ENCODE measurements around the gene CA12. TPM values are rescaled to one million over a fixed set of nuclear protein-coding genes. Genes with fewer than 3 reads are reported as not detected.
"Not testable (repeated sequence)": the region's sequence is repeated elsewhere in the genome, so short reads cannot be mapped to it uniquely, and the experiment has no call there.

The CA12 gene
- total RNA-seq, 1 donor from 2014 or later = 5.5 TPM

DNA sequence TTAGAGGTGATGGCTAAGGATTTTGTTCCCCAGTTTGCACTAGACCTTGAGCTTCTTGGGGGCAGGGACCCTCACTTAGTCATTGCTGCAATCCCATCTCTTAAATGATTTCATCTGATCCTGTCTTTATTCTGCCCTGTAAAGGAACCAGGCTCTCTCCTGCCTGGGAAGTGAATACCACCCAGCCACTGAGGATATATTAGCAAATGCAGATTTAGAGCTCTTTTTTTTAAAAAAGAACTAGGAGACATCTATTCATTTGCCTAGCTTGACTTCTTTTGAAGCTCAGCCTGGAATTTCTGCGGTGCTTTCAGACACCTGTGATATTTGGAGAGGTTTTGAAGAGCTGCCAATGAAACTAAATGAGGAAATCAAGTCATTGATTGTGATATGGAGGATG lies 41.8 kb downstream of the CA12 start:
- no peak for DNase-seq (ENCODE audit: extremely low read depth, low read depth, low spot score)

DNA sequence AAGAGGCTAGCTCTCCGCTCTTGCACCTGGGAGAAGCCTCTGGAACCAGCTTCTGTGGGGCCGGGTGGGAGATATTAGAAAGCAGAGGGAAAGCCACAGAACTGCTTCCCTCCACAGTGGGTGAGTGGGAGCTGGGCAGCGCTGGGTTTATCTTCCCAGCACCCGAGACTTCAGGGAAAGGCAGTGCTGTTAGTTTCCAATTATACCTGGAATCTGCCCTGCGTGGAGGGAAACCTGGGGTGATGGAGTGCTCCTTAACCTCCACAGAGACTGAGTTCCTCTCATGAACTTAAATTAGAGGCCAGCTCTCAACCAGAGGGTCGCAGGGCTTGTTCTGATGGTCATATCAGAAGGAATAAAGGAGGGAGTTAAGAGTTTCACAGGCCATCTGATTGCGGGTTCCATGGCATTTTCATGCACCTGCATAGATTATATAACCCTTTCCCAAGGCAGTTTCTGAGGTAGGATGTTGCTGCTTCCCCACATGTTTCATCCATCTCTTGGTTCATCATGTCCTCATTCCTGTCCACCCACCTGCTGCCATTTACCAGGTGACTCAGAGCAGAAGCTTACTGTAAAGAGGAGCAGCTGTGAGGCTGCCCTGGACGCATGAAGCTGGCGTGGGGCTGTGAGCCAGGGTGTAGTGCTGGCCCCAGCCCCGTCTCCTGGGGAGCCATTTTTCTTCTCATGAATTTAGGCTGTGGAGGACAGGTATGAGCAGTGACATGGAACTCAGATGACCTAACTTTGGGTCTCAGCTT lies 42.5 kb downstream of the CA12 start:
- no peak for DNase-seq (ENCODE audit: extremely low read depth, low read depth, low spot score)

- no peak for DNase-seq (ENCODE audit: extremely low read depth, low read depth, low spot score)
Measured at GRCh38 chr15:63338170-63338569, 43.5 kb downstream of the CA12 start.

DNA sequence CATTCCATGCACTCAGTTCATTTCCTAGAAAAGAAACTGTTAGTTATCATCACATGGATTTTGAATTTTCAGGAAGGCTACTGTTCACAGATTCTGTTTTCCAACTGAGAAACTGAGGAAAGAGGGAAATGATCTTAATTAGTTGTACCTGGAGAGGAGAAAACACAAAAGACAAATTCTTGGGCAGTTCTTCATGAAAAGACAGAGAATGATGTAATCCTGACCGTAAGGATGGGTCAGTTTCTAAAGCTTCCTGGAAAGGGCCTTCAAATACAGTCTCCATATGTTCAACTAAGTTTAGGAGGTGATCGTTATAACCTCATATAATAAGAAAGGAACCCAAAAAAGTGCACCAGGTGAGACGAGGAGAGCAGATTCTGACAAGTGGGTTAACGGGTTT lies 44.6 kb downstream of the CA12 start:
- DNase-seq (ENCODE audit: extremely low read depth, low read depth, low spot score) = no peak

- DNase-seq (ENCODE audit: extremely low read depth, low read depth, low spot score) = no peak
Measured at GRCh38 chr15:63335543-63336240, 46.0 kb downstream of the CA12 start.

DNA sequence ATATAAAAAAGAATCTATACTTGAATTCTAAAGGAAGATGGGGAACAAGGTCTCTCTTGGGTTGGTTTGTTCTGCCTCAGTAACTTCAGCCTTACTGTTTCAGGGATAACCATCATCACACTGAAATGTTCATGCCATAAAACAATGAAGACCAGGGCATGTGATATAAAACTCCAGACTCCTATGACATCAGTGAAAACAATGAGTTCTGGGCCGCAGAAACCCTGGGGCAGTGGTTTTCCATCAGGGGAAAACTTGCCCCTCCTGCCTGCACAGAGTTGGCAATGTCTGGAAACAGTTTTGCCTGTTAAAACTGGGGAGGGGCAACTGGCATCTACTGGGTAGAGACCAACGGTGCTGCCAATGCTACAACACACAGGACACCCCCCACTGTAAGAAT lies 46.8 kb downstream of the CA12 start:
- DNase-seq (ENCODE audit: extremely low read depth, low read depth, low spot score) = no peak

GRCh38 chr15:63332367-63333124 lies 49.1 kb downstream of the CA12 start:
- peak; percentile 39 for DNase-seq (ENCODE audit: extremely low read depth, low read depth, low spot score)

DNA sequence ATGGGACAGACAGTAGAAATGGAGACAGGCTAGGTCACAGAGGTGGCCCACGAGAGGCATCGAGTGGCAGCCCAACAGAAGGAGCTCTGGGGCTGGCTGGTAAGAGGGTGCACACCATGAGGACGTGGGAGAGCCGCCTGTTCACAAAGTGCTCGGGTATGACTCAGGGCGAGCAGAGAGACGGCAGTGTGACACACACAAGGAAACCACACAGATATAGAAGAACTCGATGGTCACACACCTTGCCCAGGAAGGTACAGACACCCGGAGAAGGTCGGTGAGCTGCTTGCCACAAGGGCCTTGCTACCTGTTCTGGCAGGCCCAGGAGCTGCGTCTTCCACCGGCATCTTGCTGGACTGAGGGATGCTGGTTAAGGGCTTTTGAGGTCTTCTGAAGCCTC lies 50.2 kb downstream of the CA12 start:
- DNase-seq (ENCODE audit: extremely low read depth, low read depth, low spot score) = no peak

- no peak for DNase-seq (ENCODE audit: extremely low read depth, low read depth, low spot score)
Measured at GRCh38 chr15:63330926-63331325, 50.7 kb downstream of the CA12 start.

- DNase-seq (ENCODE audit: extremely low read depth, low read depth, low spot score) = no peak
Measured at GRCh38 chr15:63329567-63330350, 51.9 kb downstream of the CA12 start.

DNA sequence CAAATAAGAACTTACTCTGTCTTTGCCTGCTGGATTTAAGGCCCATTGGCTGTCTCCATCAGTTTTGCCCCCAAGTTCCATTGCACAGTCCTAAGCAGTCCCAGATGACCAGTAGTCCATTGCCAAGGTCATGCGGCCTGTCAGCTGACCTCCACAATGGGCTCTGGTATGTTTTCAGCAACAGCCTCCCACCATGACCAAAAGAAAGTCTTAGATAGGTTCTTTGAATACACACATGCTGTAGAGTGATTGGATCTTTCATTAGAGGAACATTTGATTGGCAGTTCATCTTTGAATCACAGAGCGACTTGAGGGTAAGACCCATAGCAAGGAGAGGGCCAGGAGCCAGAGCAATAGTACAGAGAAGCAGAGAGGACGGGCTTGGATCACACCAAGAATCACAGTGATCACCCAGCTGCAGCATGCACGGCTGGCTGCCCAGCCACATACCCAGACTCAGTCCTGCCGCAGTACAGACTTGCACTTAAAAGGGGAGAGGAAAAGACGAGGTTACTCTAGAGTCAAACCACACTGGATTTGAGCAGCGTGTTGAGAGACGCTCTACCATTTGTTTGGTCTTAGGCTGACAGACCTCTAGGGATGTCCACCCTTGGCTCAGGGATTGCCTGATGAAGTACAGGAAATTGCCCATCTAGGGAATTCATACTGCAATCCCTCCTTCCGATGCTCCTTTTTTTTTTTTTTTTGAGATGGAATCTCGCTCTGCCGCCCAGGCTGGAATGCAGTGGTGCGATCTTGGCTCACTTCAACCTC lies 53.8 kb downstream of the CA12 start:
- DNase-seq (ENCODE audit: extremely low read depth, low read depth, low spot score) = no peak

DNA sequence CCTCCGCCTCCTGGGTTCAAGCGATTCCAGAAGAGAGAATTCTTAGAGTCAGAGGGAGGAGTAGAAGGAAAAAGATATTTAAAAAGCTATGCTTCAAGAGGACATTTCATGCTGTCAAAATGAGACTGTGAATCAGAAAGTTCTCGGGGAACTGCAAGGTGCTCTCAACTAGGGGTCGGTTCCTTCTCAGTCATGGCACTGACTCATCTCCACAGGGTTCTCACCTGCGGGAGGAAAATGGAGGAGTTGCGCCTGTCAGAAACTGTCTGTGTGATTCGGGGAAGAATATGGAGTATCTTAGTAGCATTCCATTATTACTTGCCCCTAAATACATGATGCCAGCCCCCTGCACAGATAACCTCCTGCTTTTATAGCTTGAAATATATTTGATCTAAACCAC lies 56.9 kb downstream of the CA12 start:
- no peak for DNase-seq (ENCODE audit: extremely low read depth, low read depth, low spot score)

GRCh38 chr15:63323798-63324563 lies 57.7 kb downstream of the CA12 start:
- DNase-seq (ENCODE audit: extremely low read depth, low read depth, low spot score) = no peak

DNA sequence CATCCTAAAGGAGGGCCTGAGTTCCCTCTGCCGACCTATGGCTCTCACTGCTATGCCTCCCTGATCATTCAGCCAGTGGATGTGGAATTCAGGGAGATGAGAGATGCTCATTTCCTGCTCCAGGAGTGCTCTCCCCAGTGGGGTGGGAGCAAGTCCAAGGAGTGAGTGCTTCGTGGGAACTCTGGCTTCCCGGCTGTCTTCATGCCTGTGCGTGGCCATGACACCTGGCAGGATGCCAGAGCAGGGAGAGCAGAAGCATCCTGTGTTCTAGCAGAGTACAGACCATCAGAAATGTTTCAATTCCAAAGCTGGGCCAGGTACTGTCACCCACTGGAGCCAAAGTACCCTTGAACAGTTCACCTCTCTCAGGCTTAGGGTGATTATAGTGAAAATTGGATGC lies 59.1 kb downstream of the CA12 start:
- no peak for DNase-seq (ENCODE audit: extremely low read depth, low read depth, low spot score)

GRCh38 chr15:63321462-63321861 lies 60.2 kb downstream of the CA12 start:
- DNase-seq (ENCODE audit: extremely low read depth, low read depth, low spot score) = no peak

GRCh38 chr15:63320981-63321380 lies 60.7 kb downstream of the CA12 start:
- DNase-seq (ENCODE audit: extremely low read depth, low read depth, low spot score) = not testable (repeated sequence)

GRCh38 chr15:63320446-63320845 lies 61.2 kb downstream of the CA12 start:
- DNase-seq (ENCODE audit: extremely low read depth, low read depth, low spot score) = not testable (repeated sequence)

GRCh38 chr15:63319065-63319464 lies 62.6 kb downstream of the CA12 start:
- no peak for DNase-seq (ENCODE audit: extremely low read depth, low read depth, low spot score)

- no peak for DNase-seq (ENCODE audit: extremely low read depth, low read depth, low spot score)
Measured at GRCh38 chr15:63318344-63318743, 63.3 kb downstream of the CA12 start.
